NCI-H2081 treated with DMSO at 0.1 percent for 48 hours (cell line): ENCODE data around the gene HDAC4.
"Not testable (repeated sequence)": the region's sequence is repeated elsewhere in the genome, so short reads cannot be mapped to it uniquely, and the experiment has no call there.

Experiments used
- DNase-seq: peaks from one replicate; lab custom pipeline; 2025; lab: John Stamatoyannopoulos, UW

Gene HDAC4

GRCh38 chr2:239184968-239185903 is 215.6 kb downstream of the HDAC4 start:
- no peak for DNase-seq

GRCh38 chr2:239184179-239184578 is 216.6 kb downstream of the HDAC4 start:
- DNase-seq: no peak

GRCh38 chr2:239182981-239183791 is 217.6 kb downstream of the HDAC4 start:
- no peak for DNase-seq

- DNase-seq: peak; percentile 72
Observed at GRCh38 chr2:239181903-239182581, 218.8 kb downstream of the HDAC4 start.

- peak; percentile 8 for DNase-seq
Observed at GRCh38 chr2:239181074-239181902, 219.5 kb downstream of the HDAC4 start.

- no peak for DNase-seq
Observed at GRCh38 chr2:239180526-239181073, 220.2 kb downstream of the HDAC4 start.

GRCh38 chr2:239179851-239180371 is 220.9 kb downstream of the HDAC4 start:
- no peak for DNase-seq

GRCh38 chr2:239178954-239179353 is 221.9 kb downstream of the HDAC4 start:
- DNase-seq: no peak

GRCh38 chr2:239178484-239178883 is 222.3 kb downstream of the HDAC4 start:
- no peak for DNase-seq

GRCh38 chr2:239177908-239178307 is 222.9 kb downstream of the HDAC4 start:
- no peak for DNase-seq

GRCh38 chr2:239177325-239177724 is 223.5 kb downstream of the HDAC4 start:
- DNase-seq: no peak

GRCh38 chr2:239176138-239176803 is 224.5 kb downstream of the HDAC4 start:
- DNase-seq: not testable (repeated sequence)

- DNase-seq: no peak
Observed at GRCh38 chr2:239175181-239175580, 225.6 kb downstream of the HDAC4 start.

- no peak for DNase-seq
Observed at GRCh38 chr2:239173301-239173700, 227.5 kb downstream of the HDAC4 start.

- DNase-seq: no peak
Observed at GRCh38 chr2:239171643-239172042, 229.2 kb downstream of the HDAC4 start.

- DNase-seq: no peak
Observed at GRCh38 chr2:239169311-239170048, 231.3 kb downstream of the HDAC4 start.

GRCh38 chr2:239168575-239168974 is 232.2 kb downstream of the HDAC4 start:
- DNase-seq: no peak

- DNase-seq: no peak
Observed at GRCh38 chr2:239167766-239168444, 232.9 kb downstream of the HDAC4 start.
